H9 (cell line): ENCODE data around the gene COQ8A. TPM values are rescaled to one million over a fixed set of nuclear protein-coding genes. Genes with fewer than 3 reads are reported as not detected.

Source experiments
- DNase-seq: peaks from one replicate; pipeline ENCODE4 v3.0.0-alpha.2; 2017
- H2AFZ ChIP-seq: one replicate; pipeline ENCODE4 v1.6.1; 2013; ENCODE audit warnings: mild to moderate bottlenecking, low read length, control low read depth, moderate library complexity
- H2AK5ac ChIP-seq: 2 replicates; pipeline ENCODE4 v1.6.1; 2013; ENCODE audit warnings: low read length, control low read depth, mixed read lengths; ENCODE audit not compliant: insufficient read length
- H2BK120ac ChIP-seq: one replicate; pipeline ENCODE4 v1.6.1; 2013; ENCODE audit warnings: low read depth, mild to moderate bottlenecking, low read length, control low read depth, inconsistent platforms; ENCODE audit not compliant: poor library complexity, severe bottlenecking
- H2BK12ac ChIP-seq: 2 replicates; pipeline ENCODE4 v1.6.1; 2013; ENCODE audit warnings: low read length, control low read depth, mixed read lengths, low read depth; ENCODE audit not compliant: insufficient read length
- H2BK15ac ChIP-seq: 2 replicates; pipeline ENCODE4 v1.6.1; 2013; ENCODE audit warnings: low read depth, low read length, control low read depth
- H2BK20ac ChIP-seq: one replicate; pipeline ENCODE4 v1.6.1; 2013; ENCODE audit warnings: low read depth, mild to moderate bottlenecking, low read length, control low read depth, inconsistent platforms; ENCODE audit not compliant: poor library complexity, severe bottlenecking
- H2BK5ac ChIP-seq: 2 replicates; pipeline ENCODE4 v1.6.1; 2013; ENCODE audit warnings: low read length, control low read depth, mixed read lengths; ENCODE audit not compliant: insufficient read length
- H3K14ac ChIP-seq: 2 replicates; pipeline ENCODE4 v1.6.1; 2013; ENCODE audit warnings: low read length, control low read depth; ENCODE audit not compliant: insufficient read depth
- H3K18ac ChIP-seq: 2 replicates; pipeline ENCODE4 v1.6.1; 2013; ENCODE audit warnings: low read depth, mild to moderate bottlenecking, mixed read lengths, low read length, control low read depth; ENCODE audit not compliant: insufficient read length
- H3K23ac ChIP-seq: 2 replicates; pipeline ENCODE4 v1.6.1; 2013; ENCODE audit warnings: low read length, control low read depth, mixed read lengths, low read depth; ENCODE audit not compliant: insufficient read length
- H3K23me2 ChIP-seq: 2 replicates; pipeline ENCODE4 v1.6.1; 2013; ENCODE audit warnings: low read depth, mild to moderate bottlenecking, mixed read lengths, low read length, control low read depth; ENCODE audit not compliant: insufficient read length, poor library complexity, severe bottlenecking
- H3K27ac ChIP-seq: 2 replicates; pipeline ENCODE4 v1.5.1; 2013; ENCODE audit warnings: low read length, control low read depth, mixed read lengths, low read depth; ENCODE audit not compliant: insufficient read length
- H3K27me3 ChIP-seq: 2 replicates; pipeline ENCODE4 v1.6.1; 2013; ENCODE audit warnings: low read length, control low read depth, inconsistent platforms; ENCODE audit not compliant: insufficient read depth
- H3K4ac ChIP-seq: 2 replicates; pipeline ENCODE4 v1.6.1; 2013; ENCODE audit warnings: low read depth, mild to moderate bottlenecking, control low read depth, inconsistent platforms, low read length, moderate library complexity
- H3K4me1 ChIP-seq: 2 replicates; pipeline ENCODE4 v1.6.1; 2013; ENCODE audit warnings: low read length, control low read depth, inconsistent platforms; ENCODE audit not compliant: insufficient read depth
- H3K4me2 ChIP-seq: 2 replicates; pipeline ENCODE4 v1.6.1; 2013; ENCODE audit warnings: low read length, control low read depth, mixed read lengths; ENCODE audit not compliant: insufficient read length, insufficient read depth
- H3K56ac ChIP-seq: 2 replicates; pipeline ENCODE4 v1.6.1; 2013; ENCODE audit warnings: low read depth, mild to moderate bottlenecking, mixed read lengths, low read length, control low read depth; ENCODE audit not compliant: insufficient read length
- H3K79me1 ChIP-seq: 2 replicates; pipeline ENCODE4 v1.6.1; 2013; ENCODE audit warnings: low read depth, mild to moderate bottlenecking, moderate library complexity, low read length, control low read depth, inconsistent platforms; ENCODE audit not compliant: insufficient read depth, poor library complexity, severe bottlenecking
- H3K79me2 ChIP-seq: 2 replicates; pipeline ENCODE4 v1.6.1; 2013; ENCODE audit warnings: low read length, control low read depth, inconsistent platforms; ENCODE audit not compliant: insufficient read depth
- H3K9ac ChIP-seq: 2 replicates; pipeline ENCODE4 v1.6.1; 2013; ENCODE audit warnings: low read length, control low read depth, mixed read lengths; ENCODE audit not compliant: insufficient read length; ENCODE audit errors: extremely low read depth
- H3K9me3 ChIP-seq: one replicate; pipeline ENCODE4 v1.6.1; 2013; ENCODE audit warnings: low read depth, low read length, inconsistent platforms; ENCODE audit not compliant: control insufficient read depth
- H3T11ph ChIP-seq: one replicate; pipeline ENCODE4 v1.6.1; 2013; ENCODE audit warnings: mild to moderate bottlenecking, low read length, control low read depth, inconsistent platforms
- H4K20me1 ChIP-seq: one replicate; pipeline ENCODE4 v1.6.1; 2013; ENCODE audit not compliant: control insufficient read depth, insufficient read length, insufficient read depth
- H4K5ac ChIP-seq: 2 replicates; pipeline ENCODE4 v1.6.1; 2013; ENCODE audit warnings: low read depth, mild to moderate bottlenecking, mixed read lengths, low read length, control low read depth; ENCODE audit not compliant: insufficient read length
- H4K8ac ChIP-seq: replicated peaks from 2 replicates; pipeline ENCODE4 v1.6.1; 2013; ENCODE audit warnings: low read length, control low read depth, mixed read lengths, low read depth; ENCODE audit not compliant: insufficient read length
- H4K91ac ChIP-seq: 2 replicates; pipeline ENCODE4 v1.6.1; 2013; ENCODE audit warnings: low read depth, mild to moderate bottlenecking, moderate library complexity, mixed read lengths, low read length, control low read depth; ENCODE audit not compliant: insufficient read length
- H3K27ac Mint-ChIP-seq, 3 experiments: 2 replicates in 2 of 3; 3 replicates in 1 of 3; pipeline ENCODE4 v1.8.0; 2020 to 2021; ENCODE audit warnings: mixed read lengths in 3 of 3, mild to moderate bottlenecking in 1 of 3, moderate library complexity in 1 of 3
- H3K27me3 Mint-ChIP-seq: 2 replicates; pipeline ENCODE4 v1.8.0; 2021; ENCODE audit warnings: low read depth, mild to moderate bottlenecking, moderate library complexity, mixed read lengths
- H3K36me3 Mint-ChIP-seq, 3 experiments: 2 replicates in 2 of 3; 3 replicates in 1 of 3; pipeline ENCODE4 v1.8.0; 2020 to 2021; ENCODE audit warnings: low read depth in 3 of 3, mixed read lengths in 3 of 3; ENCODE audit not compliant: insufficient read depth in 1 of 3
- H3K4me1 Mint-ChIP-seq, 2 experiments: 2 replicates each; pipeline ENCODE4 v1.8.0; 2020; ENCODE audit warnings: mixed read lengths in 2 of 2
- H3K4me3 Mint-ChIP-seq, 2 experiments: 2 replicates in 1 of 2; 3 replicates in 1 of 2; pipeline ENCODE4 v1.8.0; 2020 to 2021; ENCODE audit warnings: mild to moderate bottlenecking in 2 of 2, mixed read lengths in 2 of 2, moderate library complexity in 1 of 2
- H3K9me3 Mint-ChIP-seq, 2 experiments: 2 replicates in 1 of 2; 3 replicates in 1 of 2; pipeline ENCODE4 v1.8.0; 2020; ENCODE audit warnings: mild to moderate bottlenecking in 2 of 2, mixed read lengths in 2 of 2, moderate library complexity in 1 of 2
- CTCF ChIP-seq: fragments of 200-600 bp; sonication (generic); conservative IDR thresholded peaks from 3 replicates; pipeline ENCODE4 v1.8.0; 2021; ENCODE audit warnings: antibody characterized with exemption, mild to moderate bottlenecking
- WGBS: extraction: QIAGEN DNeasy Blood & Tissue Kit; methylation state at CpG from one replicate; pipeline ENCODE4 v1.1.7; 2013; ENCODE audit warnings: missing lambda C conversion rate, low lambda C conversion rate, mixed read lengths; ENCODE audit not compliant: insufficient read length; ENCODE audit errors: extremely low coverage; 5-methylcytosine and 5-hydroxymethylcytosine counted together
- total RNA-seq: library from RNA; stranded (reverse); gene quantifications from 2 replicates; pipeline ENCODE4 v1.2.1, GENCODE V29; 2021

COQ8A gene
- total RNA-seq, 1 experiment from 2014 or later = 26.0 TPM

GRCh38 chr1:226987179-226987536 lies 47.1 kb downstream of the COQ8A start:
- Histone ChIP-seq H3K27me3 (no peaks in the 10 kb centered on the region), H3K79me1 (no peaks in the 10 kb centered on the region), H2BK15ac (no peak overlapping the region), H4K5ac (no peak overlapping the region), H4K20me1 (no peaks in the 10 kb centered on the region), H3K14ac (no peak overlapping the region), H3K4me2 (no peak overlapping the region), H4K8ac (no peak overlapping the region), H4K91ac (no peak overlapping the region), H2BK20ac (no peak overlapping the region), H3K23me2 (no peaks in the 10 kb centered on the region), H3K9ac (no peak overlapping the region), H3K27ac (no peak overlapping the region), H2BK5ac (no peak overlapping the region), H3K56ac (no peak overlapping the region), H3K23ac (no peak overlapping the region), H2AK5ac (no peak overlapping the region), H2AFZ (no peak overlapping the region), H3K4ac (no peak overlapping the region), H3K9me3 (no peaks in the 10 kb centered on the region), H3K18ac (no peak overlapping the region), H3K4me1 (no peaks in the 10 kb centered on the region), H2BK120ac (no peak overlapping the region), H3T11ph (no peak overlapping the region), H3K79me2 (no peaks in the 10 kb centered on the region), H2BK12ac (no peak overlapping the region)
- H3K4me3 Mint-ChIP-seq = no peak overlapping the region
- peak overlapping the region in 2 of 3 experiments; percentile 8 to 78; a peak in 1 of 7 replicates for H3K27ac Mint-ChIP-seq
- H3K4me1 Mint-ChIP-seq = peaks cover 14 to 38% of the 10 kb centered on the region in 2 experiments
- peaks cover 7 to 24% (median 21%) of the 10 kb centered on the region in 3 experiments for H3K36me3 Mint-ChIP-seq
- no peaks in the 10 kb centered on the region for H3K9me3 Mint-ChIP-seq
- TF ChIP-seq CTCF = no peak
- no peak for DNase-seq
- WGBS = no CpG with 5 or more reads among the region's 8 CpGs
- H3K27me3 Mint-ChIP-seq = no peaks in the 10 kb centered on the region
